SK-N-SH (cell line): ENCODE results near the gene MEPCE. TPM values are rescaled to one million over a fixed set of nuclear protein-coding genes. Genes with fewer than 3 reads are reported as not detected.
A peak's percentile ranks its signal among the peaks of the same experiment; 100 is the strongest.

ENCODE experiments used
- CTCF ChIA-PET: fragments of 300-600, 350-600 bp; formaldehyde crosslinking; extraction: SDS; loops from one replicate; lab custom pipeline; 2021; lab: Yijun Ruan, JAX
- POLR2A ChIA-PET: fragments of 350-600 bp; sonication (Branson Sonifier 250); formaldehyde crosslinking; extraction: SDS; loops from one replicate; lab custom pipeline; 2020; ENCODE audit warnings: antibody characterized with exemption, inconsistent platforms; lab: Yijun Ruan, JAX
- DNase-seq: peaks from one replicate; pipeline ENCODE4 v3.0.0; 2012
- H2AFZ ChIP-seq: fragments of 200-600 bp; sonication (generic); 2 replicates; pipeline ENCODE4 v1.8.1; 2016; ENCODE audit warnings: antibody characterized with exemption, mild to moderate bottlenecking, low read depth
- H3F3A ChIP-seq: fragments of 200-600 bp; sonication (generic); replicated peaks from 2 replicates; pipeline ENCODE3; 2016; ENCODE audit warnings: antibody characterized with exemption, mild to moderate bottlenecking; ENCODE audit not compliant: insufficient read depth
- H3K27ac ChIP-seq, 2 experiments: fragments of 200-500 bp in 1 of 2; fragments of 200-600 bp in 1 of 2; sonication (Bioruptor generic) in 1 of 2; sonication (generic), shearing (Covaris generic) in 1 of 2; 2 replicates each; pipeline versions ENCODE4 v1.5.1 to v1.6.1; 2014 to 2016; ENCODE audit warnings: low read depth in 2 of 2, inconsistent platforms in 1 of 2, low read length in 1 of 2, mild to moderate bottlenecking in 1 of 2, mixed read lengths in 1 of 2
- H3K27me3 ChIP-seq: fragments of 200-600 bp; sonication (generic), shearing (Covaris generic); 2 replicates; pipeline ENCODE4 v1.6.1; 2016; ENCODE audit warnings: mixed run types; ENCODE audit not compliant: insufficient read depth
- H3K36me3 ChIP-seq, 2 experiments: fragments of 200-500 bp in 1 of 2; fragments of 200-600 bp in 1 of 2; sonication (Bioruptor generic) in 1 of 2; sonication (generic) in 1 of 2; replicated peaks in 1 of 2; 2 replicates each; pipeline versions ENCODE3 to v1.5.1; 2014 to 2016; ENCODE audit warnings: low read length in 1 of 2, mild to moderate bottlenecking in 1 of 2; ENCODE audit not compliant: insufficient read depth in 2 of 2, control insufficient read depth in 1 of 2
- H3K4me1 ChIP-seq, 2 experiments: fragments of 200-500 bp in 1 of 2; fragments of 200-600 bp in 1 of 2; sonication (Bioruptor generic) in 1 of 2; sonication (generic), shearing (Covaris generic) in 1 of 2; 2 replicates each; pipeline versions ENCODE4 v1.5.1 to v1.6.1; 2014 to 2016; ENCODE audit warnings: low read depth in 1 of 2, low read length in 1 of 2, mixed run types in 1 of 2; ENCODE audit not compliant: insufficient read depth in 2 of 2, control insufficient read depth in 1 of 2
- H3K4me2 ChIP-seq: fragments of 200-600 bp; sonication (generic), shearing (Covaris generic); 2 replicates; pipeline ENCODE4 v1.6.1; 2017; ENCODE audit warnings: mixed run types
- H3K4me3 ChIP-seq, 2 experiments: fragments of 200-500 bp in 1 of 2; fragments of 200-600 bp in 1 of 2; sonication (Bioruptor generic) in 1 of 2; sonication (generic), shearing (Covaris generic) in 1 of 2; 2 replicates each; pipeline versions ENCODE4 v1.5.1 to v1.8.1; 2014 to 2016; ENCODE audit warnings: low read depth in 2 of 2, inconsistent platforms in 1 of 2, low read length in 1 of 2, mild to moderate bottlenecking in 1 of 2, mixed read lengths in 1 of 2, moderate library complexity in 1 of 2
- H3K79me2 ChIP-seq: fragments of 200-600 bp; sonication (generic); 2 replicates; pipeline ENCODE4 v1.8.1; 2017; ENCODE audit warnings: mild to moderate bottlenecking; ENCODE audit not compliant: insufficient read depth
- H3K9ac ChIP-seq: fragments of 200-600 bp; sonication (generic); 2 replicates; pipeline ENCODE4 v1.6.1; 2017; ENCODE audit warnings: mixed run types
- H3K9me2 ChIP-seq: fragments of 200-600 bp; sonication (generic); 2 replicates; pipeline ENCODE4 v1.6.1; 2017; ENCODE audit warnings: mixed run types
- H3K9me3 ChIP-seq: fragments of 200-600 bp; sonication (generic); 2 replicates; pipeline ENCODE4 v1.6.1; 2017; ENCODE audit warnings: mixed run types, mild to moderate bottlenecking, moderate library complexity
- H4K20me1 ChIP-seq: fragments of 200-600 bp; sonication (generic); 2 replicates; pipeline ENCODE4 v1.6.1; 2017; ENCODE audit warnings: mild to moderate bottlenecking, mixed run types; ENCODE audit not compliant: insufficient read depth
- CHD2 ChIP-seq: fragments of 150-350 bp; IDR thresholded peaks from 2 replicates; pipeline ENCODE4 v1.6.1; 2018; ENCODE audit warnings: low read length; ENCODE audit not compliant: partially characterized antibody
- CTCF ChIP-seq: fragments of 200-600 bp; sonication (generic); IDR thresholded peaks from 2 replicates; pipeline ENCODE4 v1.6.1; 2017; ENCODE audit warnings: antibody characterized with exemption, mild to moderate bottlenecking, moderate library complexity
- ELF1 ChIP-seq: IDR thresholded peaks from 2 replicates; pipeline ENCODE4 v1.4.0; 2012
- GABPA ChIP-seq: IDR thresholded peaks from 2 replicates; pipeline ENCODE4 v1.4.0; 2012; ENCODE audit warnings: low read depth, mild to moderate bottlenecking
- GATA2 ChIP-seq: sonication (generic); formaldehyde crosslinking; IDR thresholded peaks from 2 replicates; pipeline ENCODE4 v1.5.0; 2020; ENCODE audit warnings: mild to moderate bottlenecking, missing genetic modification reagents
- JUND ChIP-seq: IDR thresholded peaks from 2 replicates; pipeline ENCODE4 v1.4.0; 2012
- MEF2A ChIP-seq: IDR thresholded peaks from 2 replicates; pipeline ENCODE4 v1.4.0; 2012; ENCODE audit warnings: low read depth, borderline replicate concordance
- MXI1 ChIP-seq: IDR thresholded peaks from 2 replicates; pipeline ENCODE4 v1.6.1; 2012; ENCODE audit warnings: mild to moderate bottlenecking, low read depth, low read length, improper control_type of control experiment
- RAD21 ChIP-seq: IDR thresholded peaks from 2 replicates; pipeline ENCODE4 v1.6.1; 2012; ENCODE audit warnings: mild to moderate bottlenecking, low read length
- REST ChIP-seq: IDR thresholded peaks from 2 replicates; pipeline ENCODE4 v1.6.1; 2012; ENCODE audit warnings: mild to moderate bottlenecking, low read depth, low read length, moderate library complexity
- RFX5 ChIP-seq: IDR thresholded peaks from 2 replicates; pipeline ENCODE4 v1.6.1; 2012; ENCODE audit warnings: mild to moderate bottlenecking, improper control_type of control experiment, low read length
- SMC3 ChIP-seq: IDR thresholded peaks from 2 replicates; pipeline ENCODE4 v1.6.1; 2012; ENCODE audit warnings: low read depth, low read length, improper control_type of control experiment
- TAF1 ChIP-seq: IDR thresholded peaks from 2 replicates; pipeline ENCODE4 v1.6.1; 2012; ENCODE audit warnings: low read depth, mild to moderate bottlenecking, low read length, moderate library complexity, borderline replicate concordance
- TCF12 ChIP-seq: IDR thresholded peaks from 2 replicates; pipeline ENCODE4 v1.4.0; 2012
- USF1 ChIP-seq: IDR thresholded peaks from 2 replicates; pipeline ENCODE4 v1.4.0; 2012; ENCODE audit warnings: low read depth, borderline replicate concordance
- WGBS: methylation state at CpG from one replicate; pipeline ENCODE4 v1.1.6; 2017; ENCODE audit warnings: low lambda C conversion rate; 5-methylcytosine and 5-hydroxymethylcytosine counted together
- polyA plus RNA-seq, 3 experiments: library from polyadenylated mRNA; depleted of rRNA; stranded (reverse); fragments of >200 nt; gene quantifications; 2 replicates each; pipeline ENCODE4 v1.2.3, GENCODE V29; 2012
- TF ChIP-seq, protein P1 (sequence below): IDR thresholded peaks from 2 replicates; pipeline ENCODE4 v1.4.0; 2012; ENCODE audit warnings: low read depth
- TF ChIP-seq, protein P2 (sequence below): IDR thresholded peaks from 2 replicates; pipeline ENCODE4 v1.4.0; 2012; ENCODE audit warnings: low read depth, borderline replicate concordance
- TF ChIP-seq, protein P3 (sequence below): fragments of 150-350 bp; IDR thresholded peaks from 2 replicates; pipeline ENCODE4 v1.6.1; 2017; ENCODE audit warnings: antibody characterized with exemption, low read length, low read depth, borderline replicate concordance

MEPCE gene
- polyA plus RNA-seq, 1 of the 3 experiments (the other 2 are of a cell fraction) = 20.2 TPM

- no peaks in the 10 kb centered on the region for H3K79me2 ChIP-seq
- no peak for DNase-seq
- no peaks in the 10 kb centered on the region for H3K27me3 ChIP-seq
- 0 out of 2 replicates have a peak overlapping the region, but pooled peaks have one; percentile 5 for H2AFZ ChIP-seq
- H4K20me1 ChIP-seq = no peaks in the 10 kb centered on the region
- no peaks in the 10 kb centered on the region for H3K36me3 ChIP-seq
- no peak for TF ChIP-seq MXI1
- no peak for TF ChIP-seq REST
- no peak for TF ChIP-seq MEF2A
- no peaks in the 10 kb centered on the region for H3F3A ChIP-seq
- ChIA-PET CTCF (interaction anchor here (4.4 kb wide), 1 partner anchor 12 kb away, joined by 34 read pairs; no protein-coding TSS in a partner anchor), POLR2A (interaction anchor here (0.9 kb wide), 1 partner anchor 9 kb away, joined by 5 read pairs; the partner anchor contains the start of gene ZCWPW1)
- H3K4me2 ChIP-seq = no peak overlapping the region
- H3K27ac ChIP-seq = no peak overlapping the region
- H3K9me3 ChIP-seq = no peaks in the 10 kb centered on the region
- H3K4me3 ChIP-seq = no peak overlapping the region
- no peaks in the 10 kb centered on the region for H3K9me2 ChIP-seq
- no peaks in the 10 kb centered on the region for H3K4me1 ChIP-seq
- no peak overlapping the region for H3K9ac ChIP-seq
- WGBS = 92% methylated on average over 1 of the region's 1 CpG
Observed at GRCh38 chr7:100419660-100420226, 9.9 kb upstream of the MEPCE start.

DNA sequence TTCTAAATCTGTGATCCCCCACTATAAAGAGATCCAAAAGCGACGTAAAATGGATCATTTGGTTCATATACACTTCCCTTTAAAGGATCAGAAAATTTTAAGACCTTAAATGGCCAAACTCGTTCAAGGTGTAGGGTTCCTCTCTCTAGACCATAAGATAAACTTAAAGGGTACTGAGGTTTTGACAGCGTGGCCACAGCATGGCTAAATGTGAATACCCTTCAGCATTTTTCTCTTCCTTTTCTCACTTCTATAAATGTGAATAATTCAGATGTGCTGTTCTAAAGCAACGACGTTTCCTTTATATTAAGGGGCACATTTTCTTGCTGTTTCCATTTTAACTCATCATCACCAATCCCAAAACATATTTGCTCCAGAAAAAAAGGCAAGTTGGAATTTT is 6.3 kb upstream of the MEPCE start:
- H3K4me3 ChIP-seq = no peak overlapping the region
- DNase-seq = no peak
- no peak overlapping the region for H2AFZ ChIP-seq
- no peak overlapping the region for H3K27ac ChIP-seq
- ChIA-PET CTCF (interaction anchor here (1.6 to 1.7 kb wide), 2 partner anchors 16 to 22 kb away, joined by 6 to 11 read pairs; no protein-coding TSS in a partner anchor), POLR2A (no interaction called here)
- peaks cover 9% of the 10 kb centered on the region for H3F3A ChIP-seq
- no peaks in the 10 kb centered on the region for H3K27me3 ChIP-seq
- no peaks in the 10 kb centered on the region for H3K36me3 ChIP-seq
- H3K9me3 ChIP-seq = no peaks in the 10 kb centered on the region
- no peak overlapping the region for H3K4me2 ChIP-seq
- 83% methylated on average over 6 of the region's 6 CpGs for WGBS
- H3K9me2 ChIP-seq = no peaks in the 10 kb centered on the region
- no peaks in the 10 kb centered on the region for H4K20me1 ChIP-seq
- no peak overlapping the region for H3K9ac ChIP-seq
- no peaks in the 10 kb centered on the region for H3K79me2 ChIP-seq
- peaks cover 0 to 4% of the 10 kb centered on the region in 2 experiments; a peak in 1 of 4 replicates for H3K4me1 ChIP-seq
- TF ChIP-seq, protein P1, sequence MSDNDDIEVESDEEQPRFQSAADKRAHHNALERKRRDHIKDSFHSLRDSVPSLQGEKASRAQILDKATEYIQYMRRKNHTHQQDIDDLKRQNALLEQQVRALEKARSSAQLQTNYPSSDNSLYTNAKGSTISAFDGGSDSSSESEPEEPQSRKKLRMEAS = no peak
- TF ChIP-seq TCF12 = no peak
- no peak for TF ChIP-seq RAD21
- no peak for TF ChIP-seq RFX5
- no peak for TF ChIP-seq GABPA
- no peak for TF ChIP-seq ELF1
- TF ChIP-seq SMC3 = no peak
- TF ChIP-seq, protein P2, sequence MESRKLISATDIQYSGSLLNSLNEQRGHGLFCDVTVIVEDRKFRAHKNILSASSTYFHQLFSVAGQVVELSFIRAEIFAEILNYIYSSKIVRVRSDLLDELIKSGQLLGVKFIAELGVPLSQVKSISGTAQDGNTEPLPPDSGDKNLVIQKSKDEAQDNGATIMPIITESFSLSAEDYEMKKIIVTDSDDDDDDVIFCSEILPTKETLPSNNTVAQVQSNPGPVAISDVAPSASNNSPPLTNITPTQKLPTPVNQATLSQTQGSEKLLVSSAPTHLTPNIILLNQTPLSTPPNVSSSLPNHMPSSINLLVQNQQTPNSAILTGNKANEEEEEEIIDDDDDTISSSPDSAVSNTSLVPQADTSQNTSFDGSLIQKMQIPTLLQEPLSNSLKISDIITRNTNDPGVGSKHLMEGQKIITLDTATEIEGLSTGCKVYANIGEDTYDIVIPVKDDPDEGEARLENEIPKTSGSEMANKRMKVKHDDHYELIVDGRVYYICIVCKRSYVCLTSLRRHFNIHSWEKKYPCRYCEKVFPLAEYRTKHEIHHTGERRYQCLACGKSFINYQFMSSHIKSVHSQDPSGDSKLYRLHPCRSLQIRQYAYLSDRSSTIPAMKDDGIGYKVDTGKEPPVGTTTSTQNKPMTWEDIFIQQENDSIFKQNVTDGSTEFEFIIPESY = no peak
- TF ChIP-seq USF1 = no peak
- TF ChIP-seq TAF1 = no peak
- no peak for TF ChIP-seq MXI1
- TF ChIP-seq CHD2 = no peak
- TF ChIP-seq CTCF = no peak
- TF ChIP-seq JUND = no peak
- TF ChIP-seq, protein P3, sequence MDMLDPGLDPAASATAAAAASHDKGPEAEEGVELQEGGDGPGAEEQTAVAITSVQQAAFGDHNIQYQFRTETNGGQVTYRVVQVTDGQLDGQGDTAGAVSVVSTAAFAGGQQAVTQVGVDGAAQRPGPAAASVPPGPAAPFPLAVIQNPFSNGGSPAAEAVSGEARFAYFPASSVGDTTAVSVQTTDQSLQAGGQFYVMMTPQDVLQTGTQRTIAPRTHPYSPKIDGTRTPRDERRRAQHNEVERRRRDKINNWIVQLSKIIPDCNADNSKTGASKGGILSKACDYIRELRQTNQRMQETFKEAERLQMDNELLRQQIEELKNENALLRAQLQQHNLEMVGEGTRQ = no peak
- TF ChIP-seq GATA2 (CRISPR knock-in tag) = no peak
